NOMO-1 treated with dmso at 0.1 percent for 144 hours (cell line): Measurements from ENCODE around the gene ROM1.
"Not testable (repeated sequence)": the region's sequence is repeated elsewhere in the genome, so short reads cannot be mapped to it uniquely, and the experiment has no call there.

Source experiments
- DNase-seq: peaks from one replicate; lab custom pipeline; 2025; ENCODE audit not compliant: unreplicated experiment; lab: John Stamatoyannopoulos, UW

The ROM1 gene

GRCh38 chr11:62612366-62613290 lies at the start of gene ROM1, which contains the start of gene EML3:
Gene ROM1, plus strand, starts transcription at chr11:62613257. Its CDS starts 25 bp downstream, at chr11:62613282.
Gene EML3, minus strand, starts transcription at chr11:62612775. Its CDS starts 318 bp downstream, at chr11:62612457.
- DNase-seq: peak; percentile 49

- DNase-seq: no peak
Observed at GRCh38 chr11:62565100-62565802, 47.8 kb upstream of the ROM1 start.

GRCh38 chr11:62566247-62566646 lies 46.8 kb upstream of the ROM1 start:
- no peak for DNase-seq

- DNase-seq: no peak
Observed at GRCh38 chr11:62567018-62567633, 45.9 kb upstream of the ROM1 start.

GRCh38 chr11:62569611-62570010 lies 43.4 kb upstream of the ROM1 start:
- DNase-seq: no peak

GRCh38 chr11:62570903-62571302 lies 42.2 kb upstream of the ROM1 start:
- DNase-seq: not testable (repeated sequence)

- DNase-seq: not testable (repeated sequence)
Observed at GRCh38 chr11:62571493-62571892, 41.6 kb upstream of the ROM1 start.

- no peak for DNase-seq
Observed at GRCh38 chr11:62572431-62572830, 40.6 kb upstream of the ROM1 start.

- DNase-seq: peak; percentile 20
Observed at GRCh38 chr11:62573006-62573591, 40.0 kb upstream of the ROM1 start.

GRCh38 chr11:62573592-62574362 lies 39.3 kb upstream of the ROM1 start, which contains the start of gene EEF1G:
Gene EEF1G, minus strand, starts transcription at chr11:62573891. Its CDS starts 49 bp downstream, at chr11:62573842.
- peak; percentile 100 for DNase-seq

GRCh38 chr11:62574363-62575071 lies 38.5 kb upstream of the ROM1 start:
- peak; percentile 38 for DNase-seq

- DNase-seq: no peak
Observed at GRCh38 chr11:62575156-62575555, 37.9 kb upstream of the ROM1 start.

- no peak for DNase-seq
Observed at GRCh38 chr11:62575837-62576236, 37.2 kb upstream of the ROM1 start.

GRCh38 chr11:62577046-62577714 lies 35.9 kb upstream of the ROM1 start:
- DNase-seq: no peak

- no peak for DNase-seq
Observed at GRCh38 chr11:62578541-62578940, 34.5 kb upstream of the ROM1 start.

GRCh38 chr11:62579252-62579651 lies 33.8 kb upstream of the ROM1 start:
- DNase-seq: no peak

- DNase-seq: no peak
Observed at GRCh38 chr11:62580959-62581715, 31.9 kb upstream of the ROM1 start.

- DNase-seq: not testable (repeated sequence)
Observed at GRCh38 chr11:62581735-62582134, 31.3 kb upstream of the ROM1 start.
